OCI-LY7 (cell line): ENCODE results near the gene TMEM151B. TPM values are rescaled to one million over a fixed set of nuclear protein-coding genes. Genes with fewer than 3 reads are reported as not detected.

ENCODE experiments used
- BruUV-seq: library from RNA; stranded (reverse); fragments of 400-500 nt; replicated peaks from 2 replicates; lab custom pipeline; 2021; lab: Mats Ljungman, UMichigan
- CTCF ChIA-PET: fragments of 300-600 bp; sonication (Branson Sonifier 250); formaldehyde crosslinking; loops from one replicate; lab custom pipeline; 2022; ENCODE audit warnings: antibody characterized with exemption; ENCODE audit not compliant: unreplicated experiment; lab: Charles Lee
- POLR2A ChIA-PET: fragments of 300-600 bp; sonication (Branson Sonifier 250); formaldehyde crosslinking; loops from one replicate; lab custom pipeline; 2022; ENCODE audit warnings: antibody characterized with exemption; lab: Charles Lee
- DNase-seq: peaks from one replicate; pipeline ENCODE4 v3.0.0-alpha.2; 2015; ENCODE audit warnings: low spot score
- H2AFZ ChIP-seq: fragments of 200-600 bp; sonication (generic), shearing (Covaris generic); 2 replicates; pipeline ENCODE4 v1.6.1; 2014; ENCODE audit warnings: mild to moderate bottlenecking, antibody characterized with exemption, low read length, moderate library complexity
- H3K27ac ChIP-seq: fragments of 200-600 bp; sonication (generic); 2 replicates; pipeline ENCODE4 v1.5.1; 2014; ENCODE audit warnings: mixed run types, low read depth, mild to moderate bottlenecking, moderate library complexity, low read length, inconsistent platforms; ENCODE audit not compliant: poor library complexity, severe bottlenecking
- H3K36me3 ChIP-seq: fragments of 200-600 bp; sonication (generic); 2 replicates; pipeline ENCODE4 v1.6.1; 2014; ENCODE audit warnings: mild to moderate bottlenecking, antibody characterized with exemption, low read length, moderate library complexity, mixed read lengths; ENCODE audit not compliant: insufficient read depth
- H3K4me1 ChIP-seq: fragments of 200-600 bp; sonication (generic); 2 replicates; pipeline ENCODE4 v1.5.1; 2014; ENCODE audit warnings: mild to moderate bottlenecking, low read length; ENCODE audit not compliant: insufficient read depth, poor library complexity, severe bottlenecking
- H3K4me2 ChIP-seq: fragments of 200-600 bp; sonication (generic); 2 replicates; pipeline ENCODE4 v1.6.1; 2014; ENCODE audit warnings: mild to moderate bottlenecking, low read length
- H3K4me3 ChIP-seq: fragments of 200-600 bp; sonication (generic); 2 replicates; pipeline ENCODE4 v1.5.1; 2014; ENCODE audit warnings: mild to moderate bottlenecking, low read depth, low read length; ENCODE audit not compliant: poor library complexity, severe bottlenecking
- H3K79me2 ChIP-seq: fragments of 200-600 bp; sonication (generic); 2 replicates; pipeline ENCODE4 v1.6.1; 2016; ENCODE audit warnings: low read depth, mild to moderate bottlenecking, low read length, moderate library complexity, mixed read lengths; ENCODE audit not compliant: insufficient read depth
- H3K9me2 ChIP-seq: fragments of 200-600 bp; sonication (generic); 2 replicates; pipeline ENCODE4 v1.6.1; 2016; ENCODE audit warnings: mild to moderate bottlenecking, low read length, mixed read lengths; ENCODE audit not compliant: insufficient read depth
- H3K9me3 ChIP-seq: fragments of 200-600 bp; sonication (generic); 2 replicates; pipeline ENCODE4 v1.6.1; 2014; ENCODE audit warnings: mild to moderate bottlenecking, mixed run types, low read length, mixed read lengths
- H4K20me1 ChIP-seq: fragments of 200-600 bp; sonication (generic); 2 replicates; pipeline ENCODE4 v1.6.1; 2014; ENCODE audit warnings: mild to moderate bottlenecking, antibody characterized with exemption, low read length, moderate library complexity, mixed read lengths; ENCODE audit not compliant: insufficient read depth
- CTCF ChIP-seq: fragments of 200-600 bp; sonication (generic); conservative IDR thresholded peaks from 2 replicates; pipeline ENCODE4 v1.5.1; 2014; ENCODE audit warnings: mild to moderate bottlenecking, antibody characterized with exemption, low read length, moderate library complexity, mixed read lengths
- EZH2phosphoT487 ChIP-seq: fragments of 200-600 bp; sonication (generic); IDR thresholded peaks from 2 replicates; pipeline ENCODE4 v1.6.1; 2018; ENCODE audit warnings: low read depth, borderline replicate concordance, mild to moderate bottlenecking, mixed run types, antibody characterized with exemption, low read length, moderate library complexity, mixed read lengths
- intact Hi-C: fragments of 100-400 bp; cut with micrococcal nuclease; formaldehyde crosslinking; loops from one replicate; pipeline ENCODE4 v1.10.0; 2022; ENCODE audit not compliant: unreplicated experiment
- total RNA-seq, 2 experiments: library from RNA; depleted of rRNA in 1 of 2; stranded (reverse); fragments of >200 nt in 1 of 2; shearing (Covaris generic) in 1 of 2; gene quantifications; 2 replicates each; pipeline ENCODE4 v1.2.3, GENCODE V29; 2014 to 2022

Gene TMEM151B
- total RNA-seq, 2 experiments from 2014 or later = 0.15 TPM; not detected in 1

- H3K9me3 ChIP-seq = no peaks in the 10 kb centered on the region
- no peaks in the 10 kb centered on the region for H3K36me3 ChIP-seq
- no peak for DNase-seq
- H3K4me2 ChIP-seq = no peak overlapping the region
- ChIA-PET POLR2A (no interaction called here), CTCF (no interaction called here)
- TF ChIP-seq EZH2phosphoT487 (no peak), CTCF (no peak)
- intact Hi-C loops = no loop called here
- H3K4me3 ChIP-seq = no peak overlapping the region
- H2AFZ ChIP-seq = no peak overlapping the region
- no peaks in the 10 kb centered on the region for H3K79me2 ChIP-seq
- H4K20me1 ChIP-seq = no peaks in the 10 kb centered on the region
- no peak overlapping the region for H3K27ac ChIP-seq
- H3K9me2 ChIP-seq = no peaks in the 10 kb centered on the region
- H3K4me1 ChIP-seq = no peaks in the 10 kb centered on the region
- BruUV-seq = no TSS peak
Observed at GRCh38 chr6:44276667-44277640, 6.7 kb downstream of the TMEM151B start.

GRCh38 chr6:44277763-44278162 is 7.5 kb downstream of the TMEM151B start:
- no peaks in the 10 kb centered on the region for H3K36me3 ChIP-seq
- H3K9me2 ChIP-seq = no peaks in the 10 kb centered on the region
- no peak overlapping the region for H2AFZ ChIP-seq
- POLR2A ChIA-PET = no interaction called here
- intact Hi-C loops = no loop called here
- H3K9me3 ChIP-seq = no peaks in the 10 kb centered on the region
- no peak overlapping the region for H3K27ac ChIP-seq
- no peak for DNase-seq
- no TSS peak for BruUV-seq
- H3K4me1 ChIP-seq = no peaks in the 10 kb centered on the region
- no peaks in the 10 kb centered on the region for H3K79me2 ChIP-seq
- H4K20me1 ChIP-seq = no peaks in the 10 kb centered on the region
- CTCF ChIA-PET = no interaction called here
- no peak overlapping the region for H3K4me3 ChIP-seq
- TF ChIP-seq EZH2phosphoT487 = no peak
- no peak overlapping the region for H3K4me2 ChIP-seq

GRCh38 chr6:44278315-44278714 is 8.1 kb downstream of the TMEM151B start:
- POLR2A ChIA-PET = no interaction called here
- intact Hi-C loops = no loop called here
- CTCF ChIA-PET = no interaction called here
- Histone ChIP-seq H3K9me2 (no peaks in the 10 kb centered on the region), H4K20me1 (no peaks in the 10 kb centered on the region), H3K36me3 (no peaks in the 10 kb centered on the region), H3K9me3 (no peaks in the 10 kb centered on the region), H3K4me3 (no peak overlapping the region), H2AFZ (no peak overlapping the region), H3K4me1 (no peaks in the 10 kb centered on the region), H3K4me2 (no peak overlapping the region), H3K79me2 (no peaks in the 10 kb centered on the region), H3K27ac (no peak overlapping the region)
- DNase-seq = no peak
- no TSS peak for BruUV-seq
- TF ChIP-seq EZH2phosphoT487 = no peak
